GM18511 (cell line): ENCODE results near the gene TBATA.

Experiments used
- ATAC-seq: cut with Tn5 transposase; IDR thresholded peaks from one replicate; pipeline ENCODE4 v1.9.1; 2021; ENCODE audit warnings: mild to moderate bottlenecking, moderate library complexity; ENCODE audit not compliant: unreplicated experiment

The TBATA gene

GRCh38 chr10:70763567-70763966 is 21.6 kb downstream of the TBATA start:
- ATAC-seq = no peak

GRCh38 chr10:70762441-70763175 is 22.6 kb downstream of the TBATA start:
- no peak for ATAC-seq

- no peak for ATAC-seq
Observed at GRCh38 chr10:70761727-70762350, 23.3 kb downstream of the TBATA start.

GRCh38 chr10:70761031-70761601 is 24.1 kb downstream of the TBATA start:
- no peak for ATAC-seq

- ATAC-seq = no peak
Observed at GRCh38 chr10:70760271-70760787, 24.8 kb downstream of the TBATA start.

- no peak for ATAC-seq
Observed at GRCh38 chr10:70759781-70760180, 25.4 kb downstream of the TBATA start.

- ATAC-seq = no peak
Observed at GRCh38 chr10:70758757-70759514, 26.2 kb downstream of the TBATA start.

GRCh38 chr10:70757856-70758255 is 27.3 kb downstream of the TBATA start:
- ATAC-seq = no peak

GRCh38 chr10:70756700-70757360 is 28.3 kb downstream of the TBATA start:
- ATAC-seq = no peak

- no peak for ATAC-seq
Observed at GRCh38 chr10:70753841-70754621, 31.1 kb downstream of the TBATA start.

GRCh38 chr10:70753026-70753663 is 32.0 kb downstream of the TBATA start:
- ATAC-seq = no peak

- ATAC-seq = no peak
Observed at GRCh38 chr10:70752571-70752970, 32.6 kb downstream of the TBATA start.

GRCh38 chr10:70751991-70752390 is 33.2 kb downstream of the TBATA start:
- no peak for ATAC-seq

- no peak for ATAC-seq
Observed at GRCh38 chr10:70751356-70751755, 33.8 kb downstream of the TBATA start.

GRCh38 chr10:70750156-70750703 is 34.9 kb downstream of the TBATA start:
- ATAC-seq = no peak

GRCh38 chr10:70749756-70750155 is 35.4 kb downstream of the TBATA start:
- ATAC-seq = no peak

GRCh38 chr10:70748801-70749573 is 36.2 kb downstream of the TBATA start:
- ATAC-seq = no peak

GRCh38 chr10:70748305-70748704 is 36.9 kb downstream of the TBATA start:
- ATAC-seq = no peak
